Pancreas (tissue), 10 donors: ENCODE data around the gene THBS3. TPM values are rescaled to one million over a fixed set of nuclear protein-coding genes. Genes with fewer than 3 reads are reported as not detected.
"Not testable (repeated sequence)": the region's sequence is repeated elsewhere in the genome, so short reads cannot be mapped to it uniquely, and the experiment has no call there.

Source experiments
- ATAC-seq, 4 donors: fragments of 200-7000 bp; cut with Tn5 transposase; one replicate each; pipeline versions ENCODE4 v1.8.0 to v1.9.1; 2020; ENCODE audit warnings: mild to moderate bottlenecking in 4 of 4, moderate library complexity in 4 of 4
- DNase-seq, 6 donors: peaks; one replicate each; pipeline ENCODE4 v3.0.0-alpha.2; 2020
- FAIRE-seq: peaks from 2 replicates; lab custom pipeline; 2012; peaks lifted over from hg19 to GRCh38; lab: Jason Lieb, UNC
- H3K27ac ChIP-seq, 4 donors: fragments of 200-600 bp; sonication (generic); 1 replicate in 3 of 4; 2 replicates in 1 of 4; pipeline versions ENCODE4 v1.5.0 to v1.8.0; 2020
- H3K27me3 ChIP-seq, 4 donors: fragments of 200-600 bp; one replicate each; pipeline ENCODE4 v1.8.0; 2021
- H3K36me3 ChIP-seq, 3 donors: fragments of 200-600 bp; sonication (generic) in 1 of 3; one replicate each; pipeline versions ENCODE4 v1.5.0 to v1.8.0; 2020 to 2021
- H3K4me1 ChIP-seq, 3 donors: fragments of 200-600 bp; one replicate each; pipeline ENCODE4 v1.8.0; 2021
- H3K4me3 ChIP-seq, 4 donors: fragments of 200-600 bp; sonication (generic) in 2 of 4; one replicate each; pipeline versions ENCODE4 v1.5.0 to v1.8.0; 2020 to 2021
- H3K9me3 ChIP-seq, 4 donors: fragments of 200-600 bp; one replicate each; pipeline ENCODE4 v1.8.0; 2021
- WGBS, 2 donors: extraction: QIAGEN DNeasy Blood & Tissue Kit; methylation state at CpG; one replicate each; pipeline ENCODE4 v1.1.7; 2013; 5-methylcytosine and 5-hydroxymethylcytosine counted together
- intact Hi-C, 3 donors: fragments of 100-400 bp; cut with DNase I; formaldehyde crosslinking; loops; one replicate each; pipeline versions ENCODE4 v1.11.1 to v1.14.2; 2022
- polyA plus RNA-seq, 2 donors: library from polyadenylated mRNA; stranded (reverse); fragments of 200-250 nt; gene quantifications; one replicate each; pipeline ENCODE4 v1.2.3, GENCODE V29; 2013
- total RNA-seq, 6 donors: library from RNA; stranded (reverse); fragmentation: NEBNext Ultra II Directional in 4 of 6; extraction: Animal tissue kit (Norgen Biotek cat#: 25700) in 4 of 6; gene quantifications; one replicate each; pipeline versions ENCODE4 v1.2.1 to v1.2.4, GENCODE V29; 2021 to 2023
- TF ChIP-seq, protein P1 (sequence below), 4 donors: fragments of 200-600 bp; sonication (generic) in 3 of 4; IDR thresholded peaks; one replicate each; pipeline versions ENCODE4 v1.5.0 to v1.8.0; 2021; ENCODE audit warnings: antibody characterized with exemption in 4 of 4
- donor health status: healthy with polysubstance abuse.
- donor health status: DM: no; HTN: no; CAD: no; lungs with moderate emphysema.
- donor health status: DM: no; HTN: no; CAD: no.
- donor health status: control.
- donor health status: control.
- donor health status: Bipolar disorder and iron deficiency.
- donor health status: DM: yes; HTN: yes; CAD: no.
- donor health status: DM: no; HTN: no; CAD: no.
- donor health status: DM: no; HTN: no; CAD: no.
- donor health status: DM: yes; HTN: yes; CAD: no.

The THBS3 gene
- total and polyA plus RNA-seq, 8 donors: 9.9 to 78.6 (median 17.3) TPM

DNA sequence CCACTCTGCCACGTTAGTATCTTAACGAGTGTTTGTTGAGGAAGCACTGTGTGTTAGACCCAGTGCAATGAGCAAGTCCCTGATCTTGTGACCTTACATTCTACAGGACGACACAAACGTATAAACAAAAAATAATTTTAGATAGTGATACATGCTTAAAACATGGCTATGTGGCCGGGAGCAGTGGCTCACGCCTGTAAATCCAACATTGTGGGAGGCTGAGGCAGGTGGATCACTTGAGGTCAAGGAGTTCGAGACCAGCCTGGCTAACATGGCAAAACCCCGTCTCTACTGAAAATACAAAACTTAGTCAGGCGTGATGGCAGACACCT lies 20.4 kb upstream of the THBS3 start:
- Histone ChIP-seq H3K4me3 (peak overlapping the region; percentile 4 to 70 (median 32)), H3K4me1 (peaks cover 0 to 4% (median 0%) of the 10 kb centered on the region in 3 donors), H3K27me3 (no peaks in the 10 kb centered on the region), H3K9me3 (no peaks in the 10 kb centered on the region), H3K36me3 (no peaks in the 10 kb centered on the region), H3K27ac (peak overlapping the region in 2 of 4 donors; percentile 85)
- no peak for FAIRE-seq
- TF ChIP-seq, protein P1, sequence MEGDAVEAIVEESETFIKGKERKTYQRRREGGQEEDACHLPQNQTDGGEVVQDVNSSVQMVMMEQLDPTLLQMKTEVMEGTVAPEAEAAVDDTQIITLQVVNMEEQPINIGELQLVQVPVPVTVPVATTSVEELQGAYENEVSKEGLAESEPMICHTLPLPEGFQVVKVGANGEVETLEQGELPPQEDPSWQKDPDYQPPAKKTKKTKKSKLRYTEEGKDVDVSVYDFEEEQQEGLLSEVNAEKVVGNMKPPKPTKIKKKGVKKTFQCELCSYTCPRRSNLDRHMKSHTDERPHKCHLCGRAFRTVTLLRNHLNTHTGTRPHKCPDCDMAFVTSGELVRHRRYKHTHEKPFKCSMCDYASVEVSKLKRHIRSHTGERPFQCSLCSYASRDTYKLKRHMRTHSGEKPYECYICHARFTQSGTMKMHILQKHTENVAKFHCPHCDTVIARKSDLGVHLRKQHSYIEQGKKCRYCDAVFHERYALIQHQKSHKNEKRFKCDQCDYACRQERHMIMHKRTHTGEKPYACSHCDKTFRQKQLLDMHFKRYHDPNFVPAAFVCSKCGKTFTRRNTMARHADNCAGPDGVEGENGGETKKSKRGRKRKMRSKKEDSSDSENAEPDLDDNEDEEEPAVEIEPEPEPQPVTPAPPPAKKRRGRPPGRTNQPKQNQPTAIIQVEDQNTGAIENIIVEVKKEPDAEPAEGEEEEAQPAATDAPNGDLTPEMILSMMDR (IDR thresholded peaks at IDR 0.05): no peak
- no peak for ATAC-seq
- 56% methylated on average over 9 of the region's 9 CpGs for WGBS, 2 donors
- peak in 1 of 6 donors; percentile 9 for DNase-seq
- intact Hi-C loops: no loop called here

DNA sequence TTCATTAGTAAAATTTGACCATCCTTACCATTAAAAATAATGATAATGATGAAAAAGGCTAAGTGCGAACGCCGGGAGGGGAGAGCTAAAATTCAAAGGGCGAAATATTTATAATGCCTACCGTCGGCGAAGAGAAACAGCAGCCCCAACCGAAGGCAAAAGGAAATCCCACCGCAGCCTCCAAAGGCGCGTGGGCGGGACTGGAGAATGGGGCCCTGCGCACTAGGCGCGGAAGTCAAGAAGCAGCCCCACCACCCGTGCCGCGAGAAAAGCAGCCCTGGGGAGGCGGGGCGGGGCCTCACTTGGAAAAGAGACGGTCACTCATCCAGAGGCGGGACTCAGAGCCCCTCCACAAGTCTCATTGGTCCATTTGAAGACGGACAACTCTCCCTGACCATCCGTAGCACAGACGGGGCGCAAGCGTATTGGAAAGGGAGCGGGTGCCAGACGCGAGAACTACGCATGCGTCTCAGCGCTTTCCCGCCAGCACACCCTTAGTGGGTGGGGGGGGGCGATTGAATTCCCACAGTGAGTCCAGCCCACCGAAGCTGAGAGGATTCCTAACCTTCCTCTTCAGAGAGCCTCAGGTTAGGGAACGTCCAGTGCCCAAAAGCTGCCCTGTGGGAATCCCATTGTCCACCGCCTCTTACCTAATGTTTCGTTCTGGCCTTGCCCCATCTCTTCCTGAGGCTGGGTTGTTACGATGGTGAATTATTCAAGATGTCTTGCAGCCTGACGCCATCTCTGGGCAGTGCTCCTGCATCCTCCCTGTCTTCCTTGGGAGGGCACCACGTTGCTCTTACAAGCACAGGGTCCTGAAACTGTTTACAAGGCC lies 19.8 kb upstream of the THBS3 start:
- TF ChIP-seq, protein P1 (IDR thresholded peaks at IDR 0.05): no peak
- no peaks in the 10 kb centered on the region for H3K27me3 ChIP-seq
- 1% methylated on average over 42 of the region's 42 CpGs for whole genome bisulfite sequencing, 2 donors
- H3K4me3 ChIP-seq: peak overlapping the region; percentile 17 to 70 (median 48)
- intact Hi-C loops: no loop called here
- FAIRE-seq (peak; percentile 56), ATAC-seq (peak; percentile 96 to 99 (median 98)), DNase-seq (peak; percentile 93 to 98 (median 96))
- H3K36me3 ChIP-seq: no peaks in the 10 kb centered on the region
- H3K4me1 ChIP-seq: peaks cover 0 to 4% (median 0%) of the 10 kb centered on the region in 3 donors
- H3K9me3 ChIP-seq: no peaks in the 10 kb centered on the region
- peak overlapping the region; percentile 17 to 85 (median 64) for H3K27ac ChIP-seq

DNA sequence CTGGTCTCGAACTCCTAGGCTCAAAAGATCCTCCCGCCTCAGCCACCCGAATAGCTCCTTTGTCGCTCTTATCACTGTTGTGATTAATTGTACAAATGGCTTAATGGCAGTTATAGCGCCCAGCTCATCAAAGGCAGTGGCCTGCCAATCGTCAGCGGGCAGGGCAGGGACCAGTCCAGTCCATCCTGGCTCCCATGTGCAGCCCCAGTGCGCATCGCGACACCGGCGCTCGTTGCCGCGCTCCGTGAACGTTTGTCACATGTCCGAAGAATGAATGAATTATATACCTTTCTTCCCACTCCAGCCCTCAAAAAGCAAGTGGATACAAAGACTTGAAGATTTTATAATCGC lies 19.2 kb upstream of the THBS3 start:
- FAIRE-seq (no peak), ATAC-seq (peak; percentile 42 to 58 (median 48)), DNase-seq (peak in 3 of 6 donors; percentile 43 to 72 (median 51))
- Histone ChIP-seq H3K27ac (peak overlapping the region; percentile 17 to 85 (median 64)), H3K36me3 (no peaks in the 10 kb centered on the region), H3K27me3 (no peaks in the 10 kb centered on the region), H3K4me1 (peaks cover 0 to 4% (median 0%) of the 10 kb centered on the region in 3 donors), H3K4me3 (peak overlapping the region; percentile 17 to 70 (median 48)), H3K9me3 (no peaks in the 10 kb centered on the region)
- 0% methylated on average over 19 of the region's 19 CpGs for WGBS, 2 donors
- intact Hi-C loops: no loop called here
- TF ChIP-seq, protein P1 (IDR thresholded peaks at IDR 0.05): no peak

DNA sequence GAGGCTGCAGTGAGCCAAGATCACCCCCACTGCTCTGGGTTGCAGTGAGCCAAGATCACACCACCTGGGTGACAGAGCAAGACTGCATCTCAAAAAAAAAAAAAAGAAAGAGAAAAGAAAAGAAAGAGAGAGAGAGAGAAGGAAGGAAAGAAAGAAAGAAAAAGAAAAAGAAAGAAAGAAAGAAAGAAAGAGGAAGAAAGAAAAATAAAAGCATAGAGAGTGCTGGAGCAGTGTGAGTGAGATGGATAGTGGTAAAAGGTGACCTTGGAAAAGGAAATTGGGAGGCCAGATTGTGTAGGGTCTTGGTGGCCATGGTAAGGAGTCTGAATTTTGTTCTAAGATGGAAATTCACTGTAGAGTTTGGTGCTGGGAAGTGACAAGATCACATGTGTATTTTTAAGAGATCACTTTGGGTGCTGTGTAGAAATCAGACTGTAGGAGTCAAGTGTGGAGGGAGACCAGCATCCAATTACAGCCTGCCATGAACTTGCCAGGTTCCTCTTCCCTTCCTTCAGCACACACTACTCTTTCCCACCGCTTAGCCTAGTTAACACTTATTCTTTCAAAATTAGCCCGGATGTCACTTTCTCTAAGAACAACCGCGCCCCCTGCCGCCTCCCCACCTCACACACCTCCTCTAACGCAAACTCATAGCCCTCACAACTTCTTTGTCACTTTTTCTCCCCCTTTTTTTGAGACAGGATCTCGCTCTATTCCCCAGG lies 18.7 kb upstream of the THBS3 start:
- H3K27me3 ChIP-seq: no peaks in the 10 kb centered on the region
- peak overlapping the region in 3 of 4 donors; percentile 17 to 70 (median 48) for H3K4me3 ChIP-seq
- intact Hi-C loops: no loop called here
- H3K4me1 ChIP-seq: peaks cover 0 to 4% (median 0%) of the 10 kb centered on the region in 3 donors
- peak overlapping the region in 3 of 4 donors; percentile 17 to 85 (median 85) for H3K27ac ChIP-seq
- DNase-seq (peak; percentile 51 to 71 (median 62)), FAIRE-seq (no peak), ATAC-seq (peak; percentile 53 to 72 (median 68))
- TF ChIP-seq, protein P1 (IDR thresholded peaks at IDR 0.05): peak in 3 of 4 donors; percentile 19 to 30 (median 28)
- 0 to 1% methylated on average over 7 of the region's 7 CpGs for WGBS, 2 donors
- H3K36me3 ChIP-seq: no peaks in the 10 kb centered on the region
- no peaks in the 10 kb centered on the region for H3K9me3 ChIP-seq

DNA sequence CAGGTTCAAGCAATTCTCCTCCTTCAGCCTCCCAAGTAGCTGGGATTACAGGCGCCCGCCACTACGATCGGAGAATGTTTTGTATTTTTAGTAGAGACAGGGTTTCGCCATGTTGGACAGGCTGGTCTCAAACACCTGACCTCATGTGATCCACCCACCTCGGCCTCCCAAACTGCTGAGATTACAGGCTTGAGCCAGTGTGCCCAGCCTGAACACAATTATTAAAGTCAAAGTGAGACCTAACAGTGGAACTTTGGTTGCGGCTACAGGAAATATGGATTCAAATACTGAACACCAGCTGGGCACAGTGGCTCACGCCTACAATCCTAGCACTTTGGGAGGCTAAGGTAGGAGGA lies 17.7 kb upstream of the THBS3 start:
- peak in 1 of 6 donors; percentile 6 for DNase-seq
- ATAC-seq, H3K27ac ChIP-seq, H3K36me3 ChIP-seq, H3K4me1 ChIP-seq, H3K9me3 ChIP-seq, H3K27me3 ChIP-seq, FAIRE-seq, H3K4me3 ChIP-seq, intact Hi-C loops: not testable (repeated sequence)
- WGBS, 2 donors: 96 to 97% methylated on average over 8 of the region's 8 CpGs
